Uterus (tissue), 2 donors: Measurements from ENCODE around the gene DPP6.

ENCODE experiments used
- POLR2A ChIP-seq, 2 donors: fragments of 450-650 bp; IDR thresholded peaks; one replicate each; pipeline ENCODE4 v1.6.1; 2016; ENCODE audit warnings: antibody characterized with exemption in 2 of 2, mild to moderate bottlenecking in 1 of 2, moderate library complexity in 1 of 2
- TF ChIP-seq, protein P1 (sequence below), 4 experiments: fragments of 200-600 bp in 2 of 4; fragments of 450-650 bp in 2 of 4; sonication (generic) in 2 of 4; IDR thresholded peaks; one replicate each; pipeline ENCODE4 v1.5.1; 2016 to 2019; ENCODE audit warnings: antibody characterized with exemption in 4 of 4, mild to moderate bottlenecking in 2 of 4, moderate library complexity in 1 of 4

DNA sequence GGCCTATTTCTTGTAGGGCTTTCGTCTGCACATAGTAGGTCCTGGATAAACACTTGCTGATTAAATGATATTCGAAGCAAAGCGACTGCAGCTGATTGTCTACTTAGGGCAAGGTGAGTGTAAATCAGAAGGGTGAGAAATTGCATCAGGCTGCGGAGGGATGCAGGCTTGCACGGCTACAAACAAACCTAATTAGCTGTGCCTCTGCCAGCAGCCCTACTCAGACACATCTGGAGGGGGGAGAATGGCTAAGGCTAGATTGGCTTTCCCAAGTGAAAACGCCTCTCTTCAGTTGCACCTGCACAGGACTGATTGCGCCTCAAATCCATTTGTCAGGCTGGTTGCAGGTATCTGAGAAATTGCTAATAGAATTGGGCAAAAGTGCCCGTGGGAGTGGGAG is 247.5 kb downstream of the DPP6 start:
- TF ChIP-seq, protein P1, sequence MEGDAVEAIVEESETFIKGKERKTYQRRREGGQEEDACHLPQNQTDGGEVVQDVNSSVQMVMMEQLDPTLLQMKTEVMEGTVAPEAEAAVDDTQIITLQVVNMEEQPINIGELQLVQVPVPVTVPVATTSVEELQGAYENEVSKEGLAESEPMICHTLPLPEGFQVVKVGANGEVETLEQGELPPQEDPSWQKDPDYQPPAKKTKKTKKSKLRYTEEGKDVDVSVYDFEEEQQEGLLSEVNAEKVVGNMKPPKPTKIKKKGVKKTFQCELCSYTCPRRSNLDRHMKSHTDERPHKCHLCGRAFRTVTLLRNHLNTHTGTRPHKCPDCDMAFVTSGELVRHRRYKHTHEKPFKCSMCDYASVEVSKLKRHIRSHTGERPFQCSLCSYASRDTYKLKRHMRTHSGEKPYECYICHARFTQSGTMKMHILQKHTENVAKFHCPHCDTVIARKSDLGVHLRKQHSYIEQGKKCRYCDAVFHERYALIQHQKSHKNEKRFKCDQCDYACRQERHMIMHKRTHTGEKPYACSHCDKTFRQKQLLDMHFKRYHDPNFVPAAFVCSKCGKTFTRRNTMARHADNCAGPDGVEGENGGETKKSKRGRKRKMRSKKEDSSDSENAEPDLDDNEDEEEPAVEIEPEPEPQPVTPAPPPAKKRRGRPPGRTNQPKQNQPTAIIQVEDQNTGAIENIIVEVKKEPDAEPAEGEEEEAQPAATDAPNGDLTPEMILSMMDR (IDR thresholded peaks at IDR 0.05), result no peak
- TF ChIP-seq POLR2A (IDR thresholded peaks at IDR 0.05), result no peak
